GM19467 (cell line): ENCODE measurements around the gene SRPK2.
"Not testable (repeated sequence)": the region's sequence is repeated elsewhere in the genome, so short reads cannot be mapped to it uniquely, and the experiment has no call there.

ENCODE experiments used
- ATAC-seq: cut with Tn5 transposase; IDR thresholded peaks from one replicate; pipeline ENCODE4 v1.9.1; 2021; ENCODE audit warnings: mild to moderate bottlenecking, moderate library complexity; ENCODE audit not compliant: unreplicated experiment

Gene SRPK2

GRCh38 chr7:105377903-105378302 is 10.8 kb downstream of the SRPK2 start:
- ATAC-seq, result no peak

- no peak for ATAC-seq
Observed at GRCh38 chr7:105376908-105377533, 11.7 kb downstream of the SRPK2 start.

DNA sequence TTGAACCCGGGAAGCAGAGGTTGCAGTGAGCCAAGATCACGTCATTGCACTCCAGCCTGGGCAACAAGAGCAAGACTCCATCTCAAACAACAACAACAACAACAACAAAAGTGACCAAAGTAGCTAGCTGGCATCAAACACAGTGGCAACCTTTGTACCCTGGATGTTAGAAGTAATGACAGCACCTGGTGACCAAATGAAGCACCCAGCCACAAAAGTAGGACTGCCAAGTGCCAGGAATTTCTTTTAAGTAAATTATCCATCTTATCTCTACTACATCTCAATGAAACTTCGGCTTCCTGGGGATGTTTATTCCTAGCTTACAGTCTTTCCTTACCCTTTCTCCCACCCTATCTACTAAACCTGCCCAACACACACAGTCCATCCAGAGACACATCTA is 18.8 kb downstream of the SRPK2 start:
- ATAC-seq, result no peak

- no peak for ATAC-seq
Observed at GRCh38 chr7:105367458-105367857, 21.3 kb downstream of the SRPK2 start.

DNA sequence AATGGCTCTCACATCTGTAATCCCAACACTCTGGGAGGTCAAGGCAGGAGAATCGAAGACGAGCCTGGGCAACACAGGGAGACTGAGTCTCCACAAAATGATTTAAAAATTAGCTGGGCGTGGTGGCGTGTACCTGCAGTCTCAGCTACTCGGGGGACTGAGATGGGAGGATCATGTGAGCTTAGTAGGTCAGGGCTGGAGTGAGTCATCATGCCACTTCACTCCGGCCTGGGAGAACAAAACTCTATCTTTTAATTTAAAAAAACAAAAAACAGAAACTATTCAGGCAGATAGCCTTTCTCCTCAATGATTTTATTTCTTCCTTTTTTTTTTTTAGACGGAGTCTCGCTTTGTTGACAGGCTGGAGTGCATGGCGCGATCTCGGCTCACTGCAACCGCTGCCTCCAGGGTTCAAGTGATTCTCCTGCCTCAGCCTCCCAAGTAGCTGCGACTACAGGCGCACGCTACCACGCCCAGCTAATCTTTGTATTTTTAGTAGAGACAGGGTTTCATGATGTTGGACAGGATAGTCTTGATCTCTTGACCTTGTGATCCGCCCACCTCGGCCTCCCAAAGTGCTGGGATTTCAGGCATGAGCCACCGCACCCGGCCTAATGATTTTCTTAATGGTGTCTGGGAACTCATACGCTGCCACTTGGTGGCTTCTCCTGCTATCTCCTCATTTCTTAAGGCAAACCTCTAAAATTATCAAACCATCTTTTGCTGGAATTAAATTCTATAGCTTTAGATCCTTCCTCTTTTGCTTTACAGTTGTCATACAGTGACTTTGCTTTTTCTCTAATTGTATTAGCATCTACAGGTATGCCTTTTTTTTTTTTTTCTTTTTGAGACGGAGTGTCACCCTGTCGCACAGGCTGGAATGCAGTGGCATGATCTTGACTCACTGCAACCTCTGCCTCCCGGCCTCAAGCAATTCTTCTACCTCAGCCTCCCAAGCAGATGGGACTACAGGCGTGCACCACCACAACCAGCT is 22.9 kb downstream of the SRPK2 start:
- ATAC-seq, result no peak

DNA sequence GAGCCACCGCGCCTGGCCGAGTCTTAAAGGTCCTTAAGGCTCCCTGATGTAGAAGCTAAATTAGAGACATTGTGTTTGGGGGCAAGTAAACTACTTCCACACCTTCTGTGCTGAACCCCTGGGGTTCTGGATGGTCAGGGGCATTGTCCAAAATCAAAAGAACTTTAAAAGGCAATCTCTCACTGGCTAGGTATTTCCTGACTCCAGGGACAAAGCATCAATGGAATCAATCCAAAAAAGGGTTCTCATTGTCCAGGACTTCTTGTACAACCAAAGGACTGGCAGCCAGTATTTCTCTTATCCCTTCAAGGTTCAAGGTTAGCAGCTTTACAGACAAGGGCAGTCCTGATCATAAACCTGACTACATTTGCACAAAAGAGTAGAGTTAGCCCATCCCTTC is 24.0 kb downstream of the SRPK2 start:
- ATAC-seq, result no peak

- not testable (repeated sequence) for ATAC-seq
Observed at GRCh38 chr7:105363657-105364056, 25.1 kb downstream of the SRPK2 start.

DNA sequence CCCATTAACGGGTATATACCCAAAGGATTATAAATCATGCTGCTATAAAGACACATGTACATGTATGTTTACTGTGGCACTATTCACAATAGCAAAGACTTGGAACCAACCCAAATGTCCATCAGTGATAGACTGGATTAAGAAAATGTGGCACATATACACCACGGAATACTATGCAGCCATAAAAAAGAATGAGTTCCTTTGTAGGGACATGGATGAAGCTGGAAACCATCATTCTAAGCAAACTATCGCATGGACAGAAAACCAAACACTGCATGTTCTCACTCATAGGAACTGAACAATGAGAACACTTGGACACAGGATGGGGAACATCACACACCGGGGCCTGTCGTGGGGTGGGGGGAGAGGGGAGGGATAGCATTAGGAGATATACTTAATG is 26.0 kb downstream of the SRPK2 start:
- ATAC-seq, result not testable (repeated sequence)

GRCh38 chr7:105361995-105362394 is 26.7 kb downstream of the SRPK2 start:
- ATAC-seq, result not testable (repeated sequence)

DNA sequence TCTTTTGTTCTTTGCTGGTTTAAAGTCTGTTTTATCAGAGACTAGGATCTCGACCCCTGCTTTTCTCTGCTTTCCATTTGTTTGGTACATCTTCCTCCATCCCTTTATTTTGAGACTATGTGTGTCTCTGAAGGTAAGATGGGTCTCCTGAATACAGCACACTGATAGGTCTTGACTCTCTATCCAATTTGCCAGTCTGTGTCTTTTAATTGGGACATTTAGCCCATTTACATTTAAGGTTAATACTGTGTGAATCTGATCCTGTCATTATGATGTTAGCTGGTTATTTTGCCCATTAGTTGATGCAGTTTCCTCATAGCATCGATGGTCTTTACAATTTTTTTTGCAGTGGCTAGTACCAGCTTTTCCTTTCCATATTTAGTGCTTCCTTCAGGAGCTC is 28.6 kb downstream of the SRPK2 start:
- not testable (repeated sequence) for ATAC-seq

DNA sequence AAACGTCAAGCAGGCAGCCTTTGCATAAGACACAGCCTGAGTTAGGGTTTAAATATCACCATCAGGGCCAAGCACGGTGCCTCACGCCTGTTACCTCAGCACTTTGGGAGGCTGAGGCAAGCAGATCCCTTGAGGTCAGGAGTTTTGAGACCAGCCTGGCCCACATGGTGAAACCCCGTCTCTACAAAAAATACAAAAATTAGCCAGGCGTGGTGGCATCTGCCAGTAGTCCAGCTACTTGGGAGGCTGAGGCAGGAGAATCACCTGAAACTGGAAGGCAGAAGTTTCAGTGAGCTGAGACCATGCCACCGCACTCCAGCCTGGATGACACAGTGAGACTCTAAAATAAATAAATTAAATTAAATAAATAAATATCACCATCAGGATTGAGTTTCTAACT is 33.0 kb downstream of the SRPK2 start:
- ATAC-seq, result no peak

DNA sequence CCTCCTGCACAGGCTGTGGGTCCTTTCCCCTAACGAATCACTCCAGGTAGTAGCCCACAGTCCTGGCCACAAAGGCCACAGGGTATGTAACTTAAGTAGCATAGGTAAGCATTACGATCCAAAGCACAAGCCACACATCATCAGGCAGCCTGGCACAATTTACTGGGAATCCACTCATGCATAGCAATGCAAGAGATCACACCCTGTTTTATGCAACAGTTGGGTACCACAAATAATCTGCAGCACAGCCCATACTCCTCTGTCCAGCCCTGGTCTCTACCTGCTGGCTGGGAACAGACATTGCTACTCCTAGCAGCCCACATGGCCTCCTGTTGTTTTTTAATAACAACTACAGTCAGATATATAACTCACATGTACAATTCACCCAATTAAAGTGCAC is 34.3 kb downstream of the SRPK2 start:
- ATAC-seq, result no peak

DNA sequence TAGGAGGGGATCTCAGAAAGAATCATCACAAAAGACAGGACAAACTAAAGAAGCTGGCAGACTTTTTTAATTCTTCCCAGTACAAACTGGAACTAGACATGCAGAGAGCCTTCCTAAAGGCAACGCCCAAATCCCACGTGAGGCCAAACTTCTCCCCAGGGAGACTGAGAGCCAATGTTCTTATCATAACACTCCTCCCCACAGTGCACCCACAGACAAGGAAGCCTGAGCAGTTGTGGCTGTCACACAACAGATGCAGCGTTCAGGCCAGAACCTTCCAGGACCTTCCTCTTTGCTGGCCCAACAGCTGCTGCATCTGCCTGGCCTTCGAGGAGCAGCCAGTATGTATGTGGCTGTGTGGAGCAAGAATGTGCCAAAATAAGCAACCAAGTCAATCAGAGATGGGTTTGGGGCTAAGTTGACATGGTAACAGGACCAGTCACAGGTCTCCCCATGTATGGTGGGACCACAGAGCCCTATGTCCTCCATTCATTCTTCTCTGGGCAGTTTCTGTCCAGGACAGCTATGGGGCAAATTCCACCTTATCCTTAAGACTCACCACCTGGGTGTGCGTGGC is 34.9 kb downstream of the SRPK2 start:
- no peak for ATAC-seq

DNA sequence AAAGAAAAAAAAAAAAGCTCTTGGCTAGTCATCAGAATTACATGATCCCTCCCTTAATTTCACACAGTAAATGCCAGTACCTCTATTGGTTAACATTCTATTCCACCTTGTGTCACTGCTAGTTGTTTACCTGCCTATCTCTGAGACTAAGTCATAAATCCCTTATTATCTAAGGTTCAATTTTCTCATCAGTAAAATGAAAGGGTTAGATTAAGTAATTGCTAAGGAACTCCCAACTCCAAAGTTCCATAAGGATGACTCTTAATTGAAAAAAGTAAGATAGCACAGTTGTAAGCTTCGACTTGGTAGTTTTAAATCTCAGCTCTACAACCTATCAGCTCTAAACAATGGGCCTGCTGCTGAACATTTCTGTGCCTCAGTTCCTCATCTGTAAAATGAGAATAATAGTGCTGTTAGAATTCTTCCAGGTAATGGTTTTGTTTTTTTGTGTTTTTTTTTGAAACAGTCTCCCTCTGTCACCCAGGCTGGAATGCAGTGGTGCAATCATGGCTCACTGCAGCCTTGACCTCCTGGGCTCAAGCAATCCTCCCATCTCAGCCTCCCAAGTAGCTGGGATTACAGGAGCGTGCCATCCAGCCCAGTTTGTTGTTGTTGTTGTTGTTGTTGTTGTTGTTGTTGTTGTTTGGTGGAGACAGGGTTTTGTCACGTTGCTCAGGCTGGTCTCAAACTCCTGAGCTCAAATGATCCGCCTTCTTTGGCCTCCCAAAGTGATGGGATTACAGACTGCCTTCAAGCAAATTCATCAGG is 35.6 kb downstream of the SRPK2 start:
- ATAC-seq, result no peak

DNA sequence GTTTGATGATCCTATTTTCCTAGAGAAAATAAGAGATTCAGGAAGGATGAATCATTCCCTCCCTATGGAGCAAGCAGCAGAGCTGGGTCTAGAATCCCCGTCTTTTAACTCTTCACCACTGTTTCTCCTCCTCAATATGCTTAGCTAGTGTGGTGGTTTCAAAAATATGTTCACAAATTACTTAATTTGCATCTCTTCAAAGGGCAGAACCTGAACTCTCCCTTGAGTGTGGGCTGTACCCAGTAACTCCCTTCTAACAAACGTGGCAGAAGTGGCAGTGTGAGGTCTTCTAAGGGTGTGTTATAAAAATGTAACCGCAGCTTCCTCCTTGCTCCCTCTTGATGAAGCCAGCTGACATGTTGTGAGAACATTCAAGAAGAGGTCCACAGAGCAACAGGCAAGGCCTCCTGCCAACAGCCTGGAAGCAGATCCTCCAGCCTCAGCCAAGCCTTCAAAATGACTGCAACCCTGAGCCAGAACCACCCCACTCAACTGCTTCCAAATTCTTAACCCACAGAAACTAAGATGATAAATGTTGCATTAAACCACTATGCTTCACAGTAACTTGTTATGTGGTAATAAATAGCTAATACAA is 36.6 kb downstream of the SRPK2 start:
- ATAC-seq, result peak; percentile 87

GRCh38 chr7:105350906-105351305 is 37.8 kb downstream of the SRPK2 start:
- ATAC-seq, result no peak

DNA sequence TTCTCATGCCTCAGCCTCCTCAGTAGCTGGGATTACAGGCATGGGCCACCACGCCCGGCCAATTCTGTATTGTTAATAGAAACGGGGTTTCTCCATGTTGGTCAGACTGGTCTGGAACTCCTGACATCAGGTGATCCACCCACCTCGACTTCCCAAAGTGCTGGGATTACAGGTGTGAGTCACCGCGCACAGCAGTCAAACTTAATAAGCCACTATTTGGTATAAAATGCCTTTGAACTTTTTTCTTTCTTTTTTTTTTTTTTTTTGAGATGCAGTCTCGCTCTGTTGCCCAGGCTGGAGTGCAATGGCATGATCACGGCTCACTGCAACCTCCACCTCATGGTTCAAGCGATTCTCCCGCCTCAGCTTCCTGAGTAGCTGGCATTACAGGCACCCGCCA is 40.5 kb downstream of the SRPK2 start:
- not testable (repeated sequence) for ATAC-seq

GRCh38 chr7:105346593-105347322 is 42.0 kb downstream of the SRPK2 start:
- no peak for ATAC-seq

DNA sequence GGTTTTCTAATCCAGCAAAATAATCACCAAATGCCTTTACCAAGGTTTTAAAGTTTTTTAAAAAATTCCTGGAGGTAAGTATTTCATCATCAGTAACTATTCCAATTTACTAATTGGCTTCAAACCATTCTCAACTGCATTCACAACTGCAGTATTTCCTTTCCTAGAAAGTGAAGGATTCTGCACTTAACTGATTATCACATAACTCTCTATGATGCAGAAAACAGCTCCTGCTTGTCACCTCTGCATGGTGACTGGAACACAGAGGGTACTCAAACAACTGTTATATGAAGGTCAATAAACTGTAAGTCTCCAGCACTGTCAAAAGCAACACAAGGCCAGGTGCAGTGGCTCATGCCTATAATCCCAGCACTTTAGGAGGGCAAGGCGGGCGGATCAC is 42.6 kb downstream of the SRPK2 start:
- no peak for ATAC-seq

DNA sequence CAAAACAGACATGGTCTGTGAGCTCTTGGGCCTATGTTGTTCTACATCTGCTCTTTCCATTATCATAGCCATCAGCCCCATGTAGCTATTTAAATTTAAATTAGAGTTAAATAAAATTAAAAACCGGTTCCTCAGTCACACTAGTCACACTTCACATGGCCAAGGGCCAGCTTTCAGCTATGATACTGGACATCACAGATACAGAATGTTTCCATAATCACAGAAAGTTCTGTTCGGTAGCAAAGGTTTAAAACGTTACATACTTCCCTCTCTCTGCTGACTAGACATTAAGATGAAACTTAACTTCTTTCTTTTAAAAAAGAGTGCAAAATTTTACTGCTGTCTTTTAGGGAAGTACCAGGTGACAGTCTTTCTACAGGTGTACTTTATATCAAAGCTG is 43.0 kb downstream of the SRPK2 start:
- no peak for ATAC-seq
